NT2/D1 (cell line): ENCODE results near the gene RIOX2.

Experiments used
- SUZ12 ChIP-seq: IDR thresholded peaks from 2 replicates; pipeline ENCODE4 v1.6.1; 2011; ENCODE audit not compliant: insufficient read length, insufficient read depth; ENCODE audit errors: extremely low read depth
- YY1 ChIP-seq: IDR thresholded peaks from 2 replicates; pipeline ENCODE4 v1.6.1; 2011; ENCODE audit not compliant: insufficient read length, insufficient read depth
- ZNF274 ChIP-seq: IDR thresholded peaks from 2 replicates; pipeline ENCODE4 v1.6.1; 2011; ENCODE audit warnings: mild to moderate bottlenecking, low read depth, low read length

- TF ChIP-seq ZNF274 (no peak), YY1 (no peak), SUZ12 (no peak)
Observed at GRCh38 chr3:98013411-98014267, 41.4 kb upstream of the RIOX2 start.
